Measurements from ENCODE around the gene ARHGEF1.

GRCh38 chr19:41927497-41928192, 44.7 kb downstream of the ARHGEF1 start:
- TF ChIP-seq AEBP2 (tag by site-specific recombination; IDR thresholded peaks at IDR 0.05; ENCODE audit: borderline replicate concordance) (no peak), ZEB2 (tag by site-specific recombination; IDR thresholded peaks at IDR 0.05) (no peak), ZNF302 (tag by site-specific recombination; IDR thresholded peaks at IDR 0.05; ENCODE audit: low read depth) (no peak)
